ENCODE results near the gene AGAP1. TPM values are rescaled to one million over a fixed set of nuclear protein-coding genes. Genes with fewer than 3 reads are reported as not detected.

Gene AGAP1
- total RNA-seq, 1 donor from 2014 or later, result 22.3 TPM

DNA sequence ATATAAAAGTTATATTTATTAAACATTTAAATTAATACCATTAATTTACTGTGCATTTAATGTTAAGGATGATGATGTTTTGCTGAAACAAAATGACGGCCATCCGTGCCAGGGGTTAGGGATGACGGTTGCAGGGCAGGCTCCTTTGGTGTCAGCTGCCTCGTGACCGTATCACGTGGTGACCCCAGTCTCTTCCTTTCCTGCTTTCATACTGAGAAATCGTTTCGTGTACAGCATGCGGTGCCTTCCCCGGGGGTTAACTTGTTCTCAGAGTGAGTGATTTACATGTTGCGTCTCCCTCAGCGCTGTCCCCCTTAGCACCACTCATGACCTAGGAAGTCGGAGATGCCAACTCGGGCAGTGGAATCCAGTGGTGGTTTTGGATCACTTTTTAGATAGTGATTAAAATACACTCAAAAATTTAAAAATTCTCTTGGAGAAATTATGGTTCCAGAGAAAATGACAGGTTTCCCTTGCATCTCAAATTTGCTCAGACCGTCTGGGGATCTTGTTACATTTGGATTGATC, 383.5 kb downstream of the AGAP1 start:
- no peak for DNase-seq (ENCODE audit: extremely low read depth, low read depth, low spot score)

DNA sequence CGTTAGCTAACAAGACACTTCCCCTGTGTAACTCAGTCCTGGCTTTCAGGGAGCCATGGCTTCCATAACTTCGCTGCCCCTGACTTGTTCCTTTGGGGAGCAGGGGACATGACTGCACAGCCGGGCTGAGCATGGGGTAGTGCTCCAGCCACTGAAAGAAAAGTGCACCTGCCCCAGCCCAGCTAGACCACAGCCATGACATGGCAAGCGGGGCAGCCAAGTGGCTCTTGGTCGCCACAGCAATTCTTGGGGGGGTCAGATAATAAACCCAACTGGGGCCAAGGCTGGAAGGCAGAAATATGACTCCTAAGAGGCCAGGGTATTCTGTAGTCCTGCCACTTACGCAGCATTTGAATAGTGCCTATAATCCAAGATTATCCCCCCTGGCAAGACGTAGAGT, 385.3 kb downstream of the AGAP1 start:
- no peak for DNase-seq (ENCODE audit: extremely low read depth, low read depth, low spot score)

DNA sequence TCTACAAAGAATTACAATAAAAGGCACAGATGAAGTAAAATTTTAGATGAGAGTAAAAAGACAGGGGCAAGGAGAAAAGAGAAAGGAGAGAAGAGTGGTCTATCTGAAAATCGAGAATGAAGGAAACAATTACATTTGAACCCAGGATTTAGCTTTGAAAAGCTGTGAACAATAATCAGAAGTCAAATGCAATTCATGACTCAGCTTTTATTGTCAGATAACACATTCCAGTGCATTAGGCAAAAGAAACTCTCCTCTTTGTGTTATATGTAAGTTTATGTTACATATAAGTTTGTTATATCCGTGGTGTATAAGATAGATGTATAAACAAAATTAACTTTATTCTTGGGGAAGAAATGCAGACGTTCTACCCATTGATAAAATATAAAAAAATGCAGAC, 389.8 kb downstream of the AGAP1 start:
- DNase-seq (ENCODE audit: extremely low read depth, low read depth, low spot score), result no peak

DNA sequence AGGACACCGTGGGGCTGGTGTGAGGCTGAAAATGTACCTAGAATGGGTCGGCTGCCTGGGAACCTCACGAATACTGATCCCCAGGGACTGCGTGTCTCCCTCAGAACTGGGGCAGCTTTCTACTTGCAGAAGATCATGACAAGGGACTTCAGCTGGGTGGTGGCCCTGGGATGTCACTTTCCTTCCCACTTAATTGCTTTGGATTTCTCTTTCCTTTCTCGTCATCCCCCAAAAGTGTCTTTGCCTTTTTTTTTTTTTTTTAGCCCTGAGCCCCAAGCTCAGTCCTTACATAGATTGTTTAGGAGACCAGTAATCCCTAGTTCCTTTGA, 395.4 kb downstream of the AGAP1 start:
- DNase-seq (ENCODE audit: extremely low read depth, low read depth, low spot score), result no peak

DNA sequence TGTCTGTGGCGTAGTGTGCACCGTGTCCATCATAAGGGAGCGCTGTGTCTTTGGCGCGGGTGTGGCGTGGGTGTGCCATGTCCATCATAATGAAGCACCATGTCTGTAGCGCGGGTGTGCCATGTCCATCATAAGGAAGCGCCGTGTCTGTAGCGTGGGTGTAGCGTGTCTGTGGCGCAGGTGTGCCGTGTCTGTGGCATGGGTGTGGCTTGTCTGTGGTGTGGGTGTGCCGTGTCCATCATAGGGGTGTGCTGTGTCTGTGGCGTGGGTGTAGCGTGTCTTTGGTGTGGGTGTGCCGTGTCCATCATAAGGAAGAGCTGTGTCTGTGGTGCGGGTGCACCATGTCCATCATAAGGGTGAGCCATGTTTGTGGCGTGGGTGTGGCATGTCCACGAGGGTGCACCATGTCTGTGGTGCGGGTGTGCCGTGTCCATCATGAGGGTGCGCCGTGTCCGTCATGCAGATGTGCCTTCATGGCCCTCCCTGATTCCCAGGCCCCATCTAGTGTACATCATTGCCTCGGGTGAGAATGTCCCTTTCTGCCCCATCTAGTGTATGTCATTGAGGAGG, 399.4 kb downstream of the AGAP1 start:
- DNase-seq (ENCODE audit: extremely low read depth, low read depth, low spot score), result no peak

DNA sequence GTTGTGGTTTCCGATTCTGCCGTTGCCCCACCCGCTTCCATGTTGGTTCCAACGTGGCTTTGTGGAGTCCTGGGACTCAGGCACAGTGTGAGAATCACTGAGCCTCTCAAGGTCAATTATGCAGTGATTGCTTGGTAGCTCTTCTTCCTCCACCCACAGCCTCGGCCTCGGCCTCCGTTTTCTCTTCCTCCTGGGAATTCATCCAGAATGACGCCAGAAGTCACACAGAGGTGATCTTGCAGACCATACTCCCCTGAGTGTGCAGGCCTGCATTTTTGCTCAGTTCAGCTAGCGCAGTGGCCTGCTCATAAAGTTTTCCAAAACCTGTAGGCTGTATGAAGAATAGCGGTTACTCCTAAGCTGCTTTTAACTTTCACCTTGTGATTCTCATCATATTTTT, 401.0 kb downstream of the AGAP1 start:
- no peak for DNase-seq (ENCODE audit: extremely low read depth, low read depth, low spot score)

DNA sequence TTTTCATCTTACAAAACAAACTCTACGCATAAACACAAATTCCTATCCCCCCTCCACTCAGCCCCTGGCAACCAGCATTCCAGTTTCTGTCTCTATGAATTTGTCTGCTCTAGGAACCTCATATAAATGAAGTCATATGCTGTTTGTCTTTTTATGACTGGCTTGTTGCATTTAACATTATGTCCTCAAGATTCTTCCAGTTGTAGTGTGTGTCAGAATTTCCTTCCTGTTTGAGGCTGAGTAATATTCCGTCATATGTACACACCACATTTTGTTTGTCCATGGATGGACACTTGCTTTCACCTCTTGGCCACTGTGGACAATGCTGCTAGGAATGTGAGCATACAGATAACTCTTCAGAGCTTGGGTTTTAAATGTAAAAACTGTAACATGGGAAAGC, 402.2 kb downstream of the AGAP1 start:
- peak; percentile 10 for DNase-seq (ENCODE audit: extremely low read depth, low read depth, low spot score)

DNA sequence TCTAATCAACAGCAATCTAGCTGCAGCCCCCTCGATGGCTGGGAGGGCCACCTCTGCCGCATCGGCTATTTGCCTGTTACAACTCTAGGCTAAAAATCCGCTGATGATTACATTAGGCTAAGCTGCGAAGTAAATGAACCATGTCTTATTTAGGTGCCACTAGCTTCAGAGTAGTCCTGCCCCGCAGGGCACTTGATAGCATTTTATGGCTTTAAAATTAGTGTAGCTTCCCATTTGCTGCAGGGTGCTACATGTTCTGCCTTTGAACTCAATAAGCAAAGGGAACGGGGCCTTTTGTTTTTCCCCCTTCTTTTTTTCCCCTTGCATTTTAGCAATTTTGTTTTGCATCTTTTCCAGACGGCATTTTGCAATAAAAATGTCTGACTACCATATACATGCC, 404.1 kb downstream of the AGAP1 start:
- DNase-seq (ENCODE audit: extremely low read depth, low read depth, low spot score), result no peak

DNA sequence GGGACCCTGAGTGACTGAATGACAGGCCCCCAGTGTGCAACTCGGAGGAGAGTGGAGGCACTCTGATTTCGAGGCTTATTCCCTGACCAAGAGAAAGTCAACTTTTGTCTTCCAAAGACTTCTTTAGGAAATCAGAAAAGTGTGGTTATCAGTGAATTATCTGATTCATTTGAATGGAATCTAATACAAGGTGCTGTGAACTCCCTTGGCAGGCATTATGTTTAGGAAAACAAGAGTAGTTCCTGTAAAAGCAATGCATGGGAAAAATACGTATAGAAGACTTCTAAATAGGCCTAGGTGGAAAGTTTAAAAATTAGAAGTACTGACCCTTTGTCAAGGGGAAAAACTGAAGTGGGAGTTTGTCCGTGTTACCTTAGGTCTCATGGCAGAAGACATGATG, 404.9 kb downstream of the AGAP1 start:
- DNase-seq (ENCODE audit: extremely low read depth, low read depth, low spot score), result peak; percentile 2

DNA sequence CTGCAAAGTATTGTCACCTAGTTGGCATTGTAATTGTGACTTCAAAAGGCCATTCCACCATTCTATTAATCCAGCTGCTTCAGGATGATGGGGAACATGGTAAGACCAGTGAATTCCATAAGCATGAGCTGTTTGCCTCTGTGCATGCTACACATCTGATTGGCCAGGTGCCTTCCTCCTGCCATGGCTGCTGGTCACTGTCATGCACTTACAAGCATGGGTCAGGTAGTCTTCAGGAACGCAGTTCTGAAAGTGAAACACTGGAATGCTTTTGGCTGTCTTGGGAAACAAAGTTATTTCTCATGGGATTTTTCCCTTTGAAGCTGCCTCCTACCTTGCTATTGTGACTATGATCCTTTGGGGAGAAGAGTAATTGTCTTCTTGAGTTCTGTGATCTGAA, 406.8 kb downstream of the AGAP1 start:
- DNase-seq (ENCODE audit: extremely low read depth, low read depth, low spot score), result peak; percentile 4

DNA sequence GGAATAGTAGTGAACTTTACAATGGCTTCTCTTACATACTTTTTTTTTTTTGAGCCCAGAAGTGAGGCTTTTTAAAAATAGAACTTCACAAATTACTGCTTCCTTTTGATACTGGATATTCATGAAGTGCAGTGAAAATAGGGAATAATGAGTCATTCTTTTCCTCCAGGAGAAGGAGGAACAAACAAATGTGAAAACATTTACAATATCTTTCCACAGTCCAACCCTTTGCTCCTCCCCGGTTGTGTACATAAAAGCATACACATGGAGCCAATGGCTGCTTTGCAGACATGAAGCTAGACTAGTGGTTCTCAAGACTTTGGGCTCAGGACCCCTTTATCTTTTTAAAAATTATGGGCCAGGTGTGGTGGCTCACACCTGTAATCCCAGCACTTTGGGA, 407.4 kb downstream of the AGAP1 start:
- DNase-seq (ENCODE audit: extremely low read depth, low read depth, low spot score), result peak; percentile 31

DNA sequence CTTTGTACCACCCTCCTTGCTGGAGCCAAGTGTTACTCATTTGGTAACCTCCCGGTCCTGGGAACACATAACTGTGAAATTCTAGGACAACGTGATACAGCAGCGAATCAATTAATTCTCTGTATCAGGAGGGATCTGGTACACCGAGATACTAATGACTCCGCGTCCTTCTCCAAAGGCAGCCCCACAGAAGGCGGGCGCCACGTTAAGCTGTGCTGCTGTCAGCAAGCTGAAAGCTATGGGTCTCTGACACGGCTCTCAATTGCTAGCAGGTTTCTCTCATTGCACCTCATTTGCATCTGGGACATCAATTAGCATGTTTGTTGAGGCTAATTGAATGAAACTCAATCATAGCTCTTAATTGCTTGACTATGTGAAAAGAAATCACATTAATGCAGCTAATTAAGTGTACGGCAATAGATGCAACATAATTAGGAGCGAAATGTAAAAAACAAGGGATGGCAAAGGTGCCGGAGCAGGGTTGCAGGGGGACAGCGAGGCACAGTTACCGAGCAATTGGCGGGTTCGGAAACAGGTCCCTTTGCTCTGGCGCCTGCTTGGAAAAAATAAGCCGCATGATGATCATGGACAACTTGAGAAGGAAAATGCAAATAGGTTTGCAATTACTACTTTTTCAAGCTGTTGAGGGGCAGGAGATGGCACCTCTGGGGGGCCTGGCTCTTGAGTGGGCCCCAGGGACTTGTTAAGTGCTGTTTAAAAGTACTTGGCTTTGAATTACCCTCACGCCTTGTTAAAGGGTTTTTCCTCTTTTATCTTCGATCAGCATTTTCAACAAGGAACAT, 410.1 kb downstream of the AGAP1 start:
- no peak for DNase-seq (ENCODE audit: extremely low read depth, low read depth, low spot score)

DNA sequence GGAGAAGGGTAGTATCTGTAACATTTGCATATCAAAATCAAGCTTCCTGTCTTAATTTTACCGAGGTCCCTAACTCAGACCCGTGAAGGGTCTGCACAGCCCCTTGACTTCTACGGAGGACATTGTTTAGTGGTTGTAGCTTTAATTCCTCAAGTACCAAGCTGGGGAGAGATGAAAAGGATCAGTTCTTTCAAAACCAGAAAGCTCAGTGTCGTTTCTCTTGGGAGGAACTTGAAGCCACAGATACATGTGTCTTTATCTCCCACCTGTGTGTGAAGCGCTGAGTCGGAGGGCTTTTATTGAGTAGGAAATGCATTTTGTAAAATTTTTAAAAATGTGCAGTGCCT, 410.7 kb downstream of the AGAP1 start:
- no peak for DNase-seq (ENCODE audit: extremely low read depth, low read depth, low spot score)

DNA sequence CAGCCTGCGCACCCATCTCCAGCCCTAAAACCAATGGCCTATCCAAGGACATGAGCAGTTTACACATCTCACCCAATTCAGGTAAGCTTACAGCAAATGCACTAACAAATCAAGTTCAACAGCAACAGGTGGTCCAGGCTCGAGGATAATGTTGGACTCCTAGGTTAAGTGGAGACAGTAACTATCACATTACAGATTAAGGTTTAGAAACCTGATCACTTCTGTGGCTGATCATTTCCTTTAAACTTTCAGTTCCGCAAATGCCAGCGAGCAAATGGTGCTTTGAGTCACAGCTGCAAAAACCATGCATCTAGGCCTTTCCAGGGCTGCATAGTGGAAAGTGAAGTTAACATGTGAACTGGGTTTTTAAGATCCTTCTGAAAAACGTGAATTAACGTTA, 415.0 kb downstream of the AGAP1 start:
- no peak for DNase-seq (ENCODE audit: extremely low read depth, low read depth, low spot score)

DNA sequence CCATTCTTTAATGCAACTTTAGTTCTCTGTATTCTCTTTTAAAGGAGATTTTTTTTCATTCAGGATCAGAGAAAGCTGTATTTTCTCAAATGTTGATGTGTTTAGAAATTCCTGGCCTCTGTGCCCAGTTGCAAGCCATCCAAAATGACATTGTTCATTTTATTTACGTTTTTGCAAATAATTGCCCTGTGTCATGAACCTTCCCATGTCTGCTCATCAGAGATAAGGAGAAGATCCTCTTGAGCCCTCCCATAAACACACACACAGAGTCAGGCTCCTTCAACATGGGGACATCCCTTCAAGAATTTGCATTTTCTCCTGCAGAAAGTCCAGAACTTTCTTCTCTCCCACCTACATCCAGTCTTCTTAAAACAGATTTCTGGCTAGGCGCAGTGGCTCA, 415.5 kb downstream of the AGAP1 start:
- no peak for DNase-seq (ENCODE audit: extremely low read depth, low read depth, low spot score)

DNA sequence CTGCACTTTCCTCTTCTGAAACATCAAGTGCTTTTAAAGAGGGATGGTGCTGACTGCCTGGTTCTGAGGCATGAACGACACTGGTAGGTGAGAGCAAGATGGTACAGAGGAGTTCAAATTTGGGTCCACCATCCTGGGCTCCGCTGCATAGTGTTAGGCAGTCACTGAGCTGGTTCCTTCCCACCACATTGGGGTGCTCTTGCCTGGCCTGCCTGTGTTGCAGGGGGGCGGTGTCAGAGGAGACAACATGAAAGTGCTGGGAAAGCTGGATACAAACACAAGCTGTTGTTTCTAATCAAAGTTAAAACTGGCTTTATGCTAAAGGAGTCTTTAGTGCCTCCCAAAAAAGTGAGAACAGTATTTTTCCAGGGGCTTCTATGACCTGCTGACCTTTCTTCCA, 416.2 kb downstream of the AGAP1 start:
- no peak for DNase-seq (ENCODE audit: extremely low read depth, low read depth, low spot score)

DNA sequence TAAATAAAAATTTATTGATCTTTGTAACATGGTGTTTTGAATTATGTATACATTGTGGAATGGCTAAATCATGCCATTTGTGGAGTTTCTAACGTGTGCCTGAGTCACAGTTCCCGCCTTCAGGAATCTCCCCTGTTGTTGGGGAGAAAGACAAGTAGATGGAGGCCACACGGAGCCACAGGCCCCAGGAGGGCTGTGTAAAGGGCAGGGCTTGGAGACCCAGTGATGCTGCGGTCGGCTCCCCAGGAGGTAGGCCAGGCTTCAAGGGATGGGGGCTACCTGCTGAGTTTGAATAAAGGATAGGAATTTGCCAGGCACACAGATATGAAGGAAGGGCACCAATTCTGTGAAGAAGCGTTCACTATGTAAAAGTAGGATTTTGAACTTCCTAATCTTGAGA, 417.3 kb downstream of the AGAP1 start:
- no peak for DNase-seq (ENCODE audit: extremely low read depth, low read depth, low spot score)

DNA sequence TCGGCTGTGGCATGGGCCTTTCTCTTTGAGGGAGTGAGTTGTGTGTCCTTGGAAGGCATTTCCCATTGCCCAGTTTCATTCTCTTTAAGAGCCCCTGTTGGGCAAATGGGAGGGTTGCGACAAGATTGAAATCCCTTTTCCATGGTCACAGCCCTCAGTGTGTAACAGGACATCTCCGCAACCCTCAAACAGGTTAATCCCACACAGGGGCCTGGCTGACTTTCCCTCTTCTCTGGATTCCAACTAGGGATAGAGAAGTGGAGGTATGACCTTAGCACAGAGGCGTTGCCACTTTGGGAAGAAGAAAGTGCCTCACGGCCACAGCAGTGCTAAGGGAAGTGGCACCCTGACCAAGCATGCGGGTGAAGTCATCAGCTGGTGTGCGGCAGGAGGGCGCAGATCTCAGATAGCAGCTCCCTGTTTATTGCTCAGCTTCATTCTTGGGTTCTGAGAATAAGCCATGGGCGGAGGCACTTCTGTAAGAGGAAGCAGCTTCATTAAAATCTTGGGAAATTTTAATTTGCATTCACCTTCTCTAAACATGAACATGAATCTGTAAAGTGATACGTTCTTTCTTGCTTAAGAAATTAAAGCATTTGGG, 417.9 kb downstream of the AGAP1 start:
- no peak for DNase-seq (ENCODE audit: extremely low read depth, low read depth, low spot score)

DNA sequence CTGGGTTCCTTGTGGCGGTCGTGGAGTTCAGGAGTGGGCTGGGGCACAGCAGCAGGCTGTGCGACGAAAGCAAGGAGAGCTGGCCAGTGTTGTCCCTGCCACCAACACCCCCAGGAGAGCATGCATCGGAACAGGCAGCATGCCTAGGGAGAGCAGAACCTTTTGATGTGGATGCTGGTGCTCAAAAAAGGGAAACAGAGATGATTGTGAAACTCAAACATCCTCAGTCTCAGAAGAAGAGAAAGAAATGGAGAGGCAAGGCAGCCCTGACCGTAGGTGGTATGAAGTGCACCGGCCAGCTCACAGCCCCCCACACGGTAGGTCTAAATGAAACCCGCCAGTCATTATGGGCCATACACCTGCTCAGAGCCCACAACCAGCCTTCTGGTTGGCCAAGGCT, 420.9 kb downstream of the AGAP1 start:
- no peak for DNase-seq (ENCODE audit: extremely low read depth, low read depth, low spot score)

DNA sequence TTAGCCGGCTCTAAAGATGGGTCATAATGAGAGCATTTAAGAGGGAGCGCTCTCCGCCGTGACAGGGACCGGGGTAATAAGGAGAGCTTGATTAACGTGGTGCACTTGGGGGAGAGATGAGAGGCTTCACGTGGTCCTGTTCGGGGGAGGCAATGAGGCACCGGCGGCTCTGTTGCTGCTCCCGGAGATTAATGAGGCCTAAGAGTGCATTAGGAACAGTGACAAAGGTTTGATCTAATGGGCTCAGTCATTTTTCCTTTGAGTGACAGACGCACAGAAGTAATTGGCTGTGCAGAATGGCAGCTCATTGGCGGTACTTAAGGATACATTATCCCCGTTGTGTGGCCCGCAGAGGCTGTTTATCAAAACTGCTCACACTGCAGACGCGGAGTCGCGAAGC, 423.7 kb downstream of the AGAP1 start:
- no peak for DNase-seq (ENCODE audit: extremely low read depth, low read depth, low spot score)

DNA sequence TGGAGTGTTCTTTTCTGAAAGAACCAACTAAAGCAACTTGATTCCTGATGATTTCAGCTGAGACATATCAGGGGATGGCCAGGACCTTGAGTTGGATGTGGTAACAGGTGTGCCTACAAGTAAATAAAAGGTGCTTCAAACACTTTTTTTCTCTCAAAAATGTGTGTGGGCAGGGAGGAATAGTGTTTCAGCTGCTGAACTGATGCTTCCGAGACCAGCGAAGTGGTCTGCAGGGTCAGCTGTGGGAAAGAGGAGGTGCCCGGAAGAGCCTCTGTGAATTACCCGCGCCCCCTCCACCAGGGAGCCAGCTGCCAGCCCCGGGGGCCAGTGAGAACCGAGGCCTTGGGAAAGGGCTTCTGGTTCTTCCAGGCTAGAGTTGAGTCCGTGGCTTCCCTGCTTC, 425.0 kb downstream of the AGAP1 start:
- DNase-seq (ENCODE audit: extremely low read depth, low read depth, low spot score), result no peak

DNA sequence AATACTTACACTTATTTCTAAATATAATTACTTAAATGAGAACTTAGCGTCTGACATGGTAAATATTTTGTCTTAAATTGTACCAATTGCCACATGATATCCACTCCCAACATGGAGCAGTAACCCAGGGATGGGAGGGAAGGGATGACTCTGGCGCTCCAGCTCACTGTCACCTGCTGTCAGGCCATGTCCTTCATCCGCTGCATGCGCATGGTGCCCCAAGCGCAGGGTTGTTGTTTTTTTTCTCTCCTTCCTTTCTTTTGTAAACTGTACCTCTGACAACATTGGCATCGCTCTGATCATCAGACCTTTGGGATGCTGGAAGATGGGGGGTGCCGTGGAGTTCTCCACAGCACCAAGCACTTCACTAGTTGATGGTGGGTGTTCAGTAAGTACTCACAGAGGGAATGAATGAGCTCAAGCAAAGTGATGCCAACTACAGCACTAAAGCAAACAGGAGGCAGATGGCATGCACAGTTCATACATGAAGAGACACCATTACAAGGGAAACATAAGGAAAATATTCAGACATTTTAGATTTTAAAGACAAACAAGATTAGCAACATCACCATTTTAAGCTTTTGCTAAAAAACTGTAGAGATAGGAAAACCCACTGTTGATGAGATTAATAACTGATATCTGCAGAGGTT, 426.5 kb downstream of the AGAP1 start:
- no peak for DNase-seq (ENCODE audit: extremely low read depth, low read depth, low spot score)

Measured in glomerular endothelial cell (primary cell).